Measurements from ENCODE around the gene ALX4.
A peak's percentile ranks its signal among the peaks of the same experiment; 100 is the strongest.

Gene ALX4

DNA sequence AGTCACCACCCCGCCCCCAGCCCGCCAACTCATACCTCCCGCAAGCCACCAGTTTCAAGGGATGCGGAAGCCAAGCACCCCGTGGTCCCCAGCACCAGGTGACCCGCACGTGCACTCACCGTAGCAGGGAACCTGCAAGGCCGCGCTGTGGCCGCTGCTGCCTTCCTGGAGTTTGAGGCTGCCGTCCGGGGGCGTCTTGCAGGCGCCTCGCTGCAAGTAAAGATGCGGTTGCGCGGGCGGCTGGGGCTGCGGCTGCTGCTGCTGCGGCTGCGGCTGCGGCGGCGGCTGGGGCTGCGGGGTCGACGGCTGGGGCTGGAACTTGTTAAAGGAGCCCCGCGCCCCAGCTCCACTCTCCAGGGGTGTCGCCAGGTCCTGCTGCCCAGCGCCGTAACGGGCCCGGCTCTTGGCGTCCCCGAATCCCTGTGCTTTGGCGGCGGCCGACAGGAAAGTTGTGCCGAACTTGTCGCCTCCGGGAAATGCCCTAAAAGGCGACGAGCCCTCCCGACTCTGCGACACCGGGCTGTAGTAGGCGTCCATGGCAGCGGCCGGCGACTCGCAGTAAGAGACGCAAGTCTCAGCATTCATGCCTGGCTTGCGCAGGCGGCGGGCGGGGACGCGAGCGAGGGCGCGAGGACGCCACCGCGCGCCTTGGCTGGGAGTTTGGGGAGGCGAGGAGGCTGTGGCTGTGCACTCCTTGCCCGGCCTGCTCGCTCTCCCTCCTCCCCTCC lies at the start of gene ALX4:
Gene ALX4, minus strand, starts transcription at position 662 of the 728 bp plus-strand sequence. Its CDS starts 77 bp downstream, at position 585.
- peak; percentile 82 for DNase-seq (ENCODE audit: low spot score)

DNA sequence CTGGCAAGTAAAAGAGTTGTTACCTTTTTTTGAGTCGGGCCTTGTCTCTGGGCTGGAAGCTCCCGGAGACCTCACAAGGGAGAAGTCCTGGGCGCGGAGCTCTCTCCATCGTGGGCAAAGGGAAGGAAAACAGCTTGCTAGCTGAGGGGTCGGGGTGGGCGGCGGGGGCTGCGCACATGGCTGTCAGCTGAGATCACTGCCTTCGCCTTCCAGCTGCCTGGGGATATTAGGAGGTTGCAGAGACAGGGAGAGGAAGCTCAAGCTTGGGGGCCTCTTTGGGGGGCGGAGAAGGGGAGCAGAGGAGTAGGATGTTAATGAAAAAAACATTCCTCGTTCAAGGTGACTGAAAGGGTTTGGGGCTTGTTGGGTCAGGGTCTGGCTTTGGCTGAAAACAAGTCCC lies 49.2 kb upstream of the ALX4 start:
- DNase-seq (ENCODE audit: low spot score), result no peak

DNA sequence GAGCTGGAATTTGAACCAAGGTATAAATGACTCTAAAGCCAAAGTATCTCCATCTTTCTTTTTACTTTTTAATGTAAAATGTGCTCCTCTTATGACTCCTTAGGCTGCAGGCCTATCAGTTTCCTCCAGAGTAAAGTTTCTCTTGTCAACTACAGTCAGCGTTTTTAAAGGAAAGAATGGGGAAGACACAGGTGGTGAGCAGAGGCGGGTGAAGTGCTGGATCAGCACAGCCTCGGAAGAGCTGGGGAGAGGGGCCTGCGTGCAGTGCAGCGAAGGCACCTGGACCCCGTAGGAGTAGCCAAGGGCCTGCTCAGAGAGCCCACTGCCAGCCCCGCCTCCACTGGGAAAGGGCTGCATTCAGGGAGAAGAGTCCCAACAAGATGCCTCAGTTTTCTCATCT lies 48.8 kb upstream of the ALX4 start:
- DNase-seq (ENCODE audit: low spot score), result no peak

DNA sequence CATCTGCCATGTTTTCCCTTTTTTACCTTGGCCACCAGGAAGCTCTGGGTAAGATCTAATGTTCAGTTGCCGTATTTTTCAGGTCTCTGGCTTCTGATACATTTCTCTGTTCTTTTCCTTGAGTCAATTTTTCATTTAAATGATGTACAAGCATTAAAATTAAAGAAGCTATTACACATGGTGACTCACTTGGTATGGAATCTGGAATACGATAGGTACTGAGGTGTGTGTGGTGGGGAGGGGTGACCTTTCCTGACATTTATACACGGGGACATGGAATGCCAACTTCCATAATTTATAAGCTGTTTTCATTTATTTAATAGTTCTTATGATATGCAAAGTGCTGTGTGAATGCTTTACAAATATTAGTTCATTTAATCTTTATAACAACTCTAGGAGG lies 47.8 kb upstream of the ALX4 start:
- DNase-seq (ENCODE audit: low spot score), result no peak

DNA sequence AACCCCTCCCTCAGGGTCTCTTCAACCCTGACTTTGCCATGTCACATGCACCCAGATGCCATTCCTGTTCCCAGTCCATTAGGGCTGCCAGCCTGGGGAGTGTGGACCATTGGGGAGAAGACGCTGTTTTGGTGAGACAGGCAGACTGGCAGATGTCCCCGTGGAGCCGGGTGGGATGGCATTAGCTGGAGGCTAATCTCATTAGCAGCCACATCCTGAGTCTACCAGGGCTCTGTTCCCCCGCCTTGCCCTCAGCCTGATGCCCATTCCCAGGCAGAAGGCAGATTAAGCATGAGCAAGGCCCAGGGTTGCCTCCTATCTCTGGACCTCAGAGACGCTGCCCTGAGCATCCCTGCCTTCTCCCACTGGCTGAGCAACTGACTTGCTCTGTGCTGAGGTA lies 46.4 kb upstream of the ALX4 start:
- no peak for DNase-seq (ENCODE audit: low spot score)

DNA sequence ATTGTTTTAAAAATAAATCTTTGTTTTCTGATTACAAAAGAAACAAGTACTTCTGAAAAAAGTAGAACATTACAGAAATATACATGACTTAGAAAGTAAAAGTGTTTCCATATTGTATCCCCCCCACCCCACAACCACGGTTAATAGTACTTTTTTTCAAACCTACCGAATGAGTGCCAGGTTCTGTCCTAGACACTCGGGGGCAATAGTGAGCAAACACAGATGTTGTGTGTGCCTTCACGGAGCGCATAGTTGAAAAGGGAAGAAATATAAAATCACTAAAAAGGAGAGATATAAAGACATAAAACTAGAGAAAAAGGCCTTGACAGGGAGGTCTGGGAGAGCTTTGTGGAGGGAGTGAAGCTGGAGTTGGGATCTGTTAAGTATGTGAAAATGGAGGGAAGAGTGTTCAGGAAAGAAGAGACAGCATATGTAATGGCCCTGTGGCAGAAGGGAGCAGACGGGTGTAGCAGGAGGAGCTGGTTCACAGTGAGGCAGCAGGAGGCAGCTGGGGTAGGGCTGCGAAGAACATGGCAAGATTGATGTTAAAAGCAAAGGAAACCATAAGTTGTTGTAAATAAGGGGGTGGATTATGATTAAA lies 42.1 kb upstream of the ALX4 start:
- DNase-seq (ENCODE audit: low spot score), result no peak

DNA sequence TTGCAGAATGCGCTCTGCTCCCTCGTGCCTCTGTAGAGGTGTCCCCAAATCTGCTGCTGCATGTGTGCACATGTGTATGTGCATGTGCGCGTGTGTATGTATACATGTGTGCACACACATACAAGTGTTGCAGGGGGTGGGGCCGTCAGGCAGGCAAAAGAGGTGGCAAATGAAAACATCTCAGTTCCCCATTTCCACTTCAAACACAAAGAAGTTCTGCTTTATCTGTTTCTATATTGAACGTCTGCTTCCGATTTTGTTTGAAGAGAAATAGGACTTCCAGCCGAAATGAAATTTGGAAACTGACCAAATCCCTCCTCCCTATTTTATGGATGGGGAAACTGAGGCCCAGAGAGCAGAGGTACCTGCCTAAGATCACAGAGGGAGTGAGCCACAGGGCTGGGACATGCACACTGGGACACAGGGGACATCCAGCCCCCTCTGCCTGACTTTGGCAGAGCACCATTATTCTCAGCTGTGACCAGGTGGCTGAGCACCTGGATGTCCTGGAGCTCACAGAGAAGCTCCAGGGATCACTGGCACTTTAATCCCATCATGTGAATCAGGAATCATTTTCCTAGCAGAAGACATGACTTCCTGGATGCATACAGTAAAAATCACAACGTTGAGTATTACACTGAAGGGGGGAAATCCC lies 41.2 kb upstream of the ALX4 start:
- no peak for DNase-seq (ENCODE audit: low spot score)

DNA sequence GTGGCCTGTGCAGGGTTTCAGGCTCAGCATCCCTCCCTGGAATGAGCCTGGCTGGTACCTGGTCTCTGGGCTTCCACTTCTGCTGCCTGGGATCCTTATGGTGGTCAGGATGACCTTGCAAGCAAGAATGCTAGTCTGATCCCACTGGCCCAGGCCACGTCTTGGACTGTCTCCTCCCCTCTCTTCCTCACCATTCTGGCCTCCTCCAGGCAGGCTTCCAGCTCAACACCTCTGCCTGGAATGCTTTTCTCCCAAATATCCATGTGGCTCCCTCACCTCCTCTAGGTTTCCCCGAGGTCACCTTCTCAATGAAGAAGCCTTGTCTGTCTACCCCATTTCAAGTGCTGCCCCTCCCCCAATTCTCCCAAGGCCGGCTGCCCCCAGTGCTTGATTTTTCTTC lies 39.4 kb upstream of the ALX4 start:
- DNase-seq (ENCODE audit: low spot score), result no peak

DNA sequence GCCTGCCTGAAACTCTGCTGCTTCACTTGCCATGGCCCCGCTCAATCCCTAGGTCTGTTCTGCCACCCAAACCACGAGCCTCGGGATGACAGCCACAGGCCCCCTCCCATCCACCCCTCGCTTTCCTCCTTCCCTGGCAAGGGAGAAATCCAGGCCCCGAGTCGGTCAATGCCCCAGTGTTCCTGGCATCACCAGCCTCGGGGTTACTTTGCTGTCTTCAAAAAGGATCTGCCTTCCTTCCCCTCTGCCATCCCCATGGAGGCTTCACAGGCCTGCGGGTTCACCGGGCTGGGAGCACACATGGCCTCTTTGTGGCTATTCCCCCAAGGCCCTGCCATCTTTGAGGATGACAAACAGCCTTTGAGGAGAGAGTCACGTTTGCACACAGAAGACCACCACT lies 38.8 kb upstream of the ALX4 start:
- no peak for DNase-seq (ENCODE audit: low spot score)

DNA sequence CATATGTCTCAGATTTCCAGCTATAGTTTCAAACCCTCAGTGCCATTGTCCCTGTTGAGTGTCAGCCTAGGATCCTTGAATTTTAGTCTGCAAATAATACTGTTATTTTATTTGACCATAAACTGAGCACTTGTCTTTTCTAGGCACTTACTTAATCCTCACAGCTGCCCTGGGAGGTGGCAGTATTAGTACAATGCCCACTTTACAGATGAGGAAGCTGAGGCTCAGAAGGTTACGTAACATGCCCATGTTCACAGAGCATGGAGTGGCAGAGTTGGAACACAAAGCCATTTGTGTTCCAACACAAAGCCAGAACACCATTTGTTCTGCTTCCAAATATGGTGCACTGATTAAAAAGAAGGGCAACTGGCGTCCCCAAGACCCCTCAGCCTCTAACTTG lies 38.2 kb upstream of the ALX4 start:
- DNase-seq (ENCODE audit: low spot score), result no peak

DNA sequence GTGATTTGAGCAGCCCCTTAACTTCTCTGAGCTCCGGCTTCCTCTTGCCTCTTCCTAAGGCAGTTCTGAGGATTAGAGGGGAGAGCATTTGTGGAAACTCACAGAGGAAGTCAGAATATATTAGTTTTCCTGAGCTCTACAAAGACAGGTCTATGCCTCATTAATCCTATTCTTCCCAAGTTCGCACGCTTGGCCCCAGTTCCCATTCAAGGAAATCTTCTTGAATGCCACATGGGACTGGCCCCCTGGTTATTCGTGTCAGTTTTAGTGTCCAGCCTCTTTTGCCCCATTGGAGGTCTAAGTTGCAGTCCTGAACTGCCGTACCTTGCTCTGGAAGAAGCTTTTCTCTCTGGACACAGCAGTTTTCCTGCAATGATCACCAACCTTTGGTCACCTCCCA lies 37.6 kb upstream of the ALX4 start:
- DNase-seq (ENCODE audit: low spot score), result no peak

DNA sequence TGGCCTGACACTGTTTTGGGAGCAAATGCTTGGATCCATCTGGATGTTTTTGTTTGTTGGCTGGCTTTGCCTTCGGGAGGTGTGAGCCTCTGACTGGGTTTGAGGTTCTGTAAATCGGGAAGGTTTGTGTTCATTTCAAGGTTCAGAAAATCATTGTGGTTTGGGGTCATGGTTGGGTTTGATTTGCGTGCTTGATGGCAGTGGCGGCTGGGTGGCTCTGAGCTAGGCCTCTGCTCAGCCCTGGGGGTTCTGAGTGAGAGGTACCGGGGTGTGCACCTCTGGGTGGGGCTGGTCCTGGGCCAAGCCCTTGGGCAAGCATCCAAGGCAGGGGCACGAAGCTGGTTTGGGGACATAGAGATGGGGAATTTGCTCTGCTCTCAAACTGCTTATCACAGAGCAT lies 37.0 kb upstream of the ALX4 start:
- DNase-seq (ENCODE audit: low spot score), result no peak

DNA sequence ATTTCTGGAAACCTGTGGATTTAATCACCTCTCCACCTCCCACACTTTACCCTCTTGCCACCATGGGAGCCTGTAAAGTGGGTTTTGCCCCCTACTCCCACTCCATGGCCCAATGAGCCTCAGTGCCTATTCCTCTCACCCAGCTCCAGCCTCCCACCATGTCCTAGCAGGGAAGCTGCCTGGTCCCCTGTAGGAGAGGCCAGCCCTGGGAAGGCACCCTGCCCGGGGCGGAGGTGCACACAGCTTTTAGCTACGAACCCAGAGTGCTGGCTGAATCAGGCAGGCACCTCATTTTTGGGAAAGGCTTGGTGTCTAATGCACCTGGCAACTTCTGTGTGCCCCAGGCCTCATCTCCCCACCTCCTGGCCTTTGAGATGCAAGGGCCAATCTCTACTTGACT lies 35.8 kb upstream of the ALX4 start:
- DNase-seq (ENCODE audit: low spot score), result no peak

DNA sequence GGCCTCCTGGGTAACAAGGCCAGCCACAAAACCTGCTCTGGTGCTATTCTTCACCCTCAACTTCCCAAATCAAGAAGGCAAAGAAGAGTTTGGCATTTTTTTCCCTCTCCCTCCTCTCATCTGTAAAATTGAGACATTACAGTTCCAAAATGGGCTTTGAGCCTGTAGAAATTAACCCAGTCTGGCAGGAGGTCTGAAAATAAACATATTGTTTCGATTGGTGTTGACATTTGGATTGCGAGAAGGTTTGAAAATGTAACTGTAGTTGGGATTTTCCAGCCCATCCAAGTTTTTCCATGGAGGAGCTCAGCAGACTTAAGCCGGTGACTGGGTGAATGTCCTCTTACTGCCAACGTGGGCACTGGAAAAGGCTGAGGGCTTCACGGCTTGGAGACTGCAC lies 35.0 kb upstream of the ALX4 start:
- no peak for DNase-seq (ENCODE audit: low spot score)

DNA sequence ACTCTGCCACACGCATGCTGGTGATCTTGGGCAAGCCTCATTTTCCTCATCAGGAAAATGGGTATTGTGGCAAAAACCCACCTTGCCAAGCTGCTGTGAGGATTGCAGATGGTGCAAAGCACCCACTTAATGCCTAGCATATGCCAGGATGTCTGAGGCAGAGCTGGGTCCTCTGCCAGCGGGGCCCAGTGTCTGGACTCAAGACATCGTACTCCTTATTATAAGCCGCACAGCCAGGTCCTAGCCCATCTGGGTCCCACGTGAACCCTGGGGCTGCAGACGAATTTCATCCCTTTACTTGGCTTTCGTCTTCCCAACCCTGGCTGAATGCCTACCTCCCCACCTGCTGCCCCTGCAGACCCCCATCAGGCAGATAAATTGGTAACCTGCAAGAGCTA lies 34.5 kb upstream of the ALX4 start:
- no peak for DNase-seq (ENCODE audit: low spot score)

DNA sequence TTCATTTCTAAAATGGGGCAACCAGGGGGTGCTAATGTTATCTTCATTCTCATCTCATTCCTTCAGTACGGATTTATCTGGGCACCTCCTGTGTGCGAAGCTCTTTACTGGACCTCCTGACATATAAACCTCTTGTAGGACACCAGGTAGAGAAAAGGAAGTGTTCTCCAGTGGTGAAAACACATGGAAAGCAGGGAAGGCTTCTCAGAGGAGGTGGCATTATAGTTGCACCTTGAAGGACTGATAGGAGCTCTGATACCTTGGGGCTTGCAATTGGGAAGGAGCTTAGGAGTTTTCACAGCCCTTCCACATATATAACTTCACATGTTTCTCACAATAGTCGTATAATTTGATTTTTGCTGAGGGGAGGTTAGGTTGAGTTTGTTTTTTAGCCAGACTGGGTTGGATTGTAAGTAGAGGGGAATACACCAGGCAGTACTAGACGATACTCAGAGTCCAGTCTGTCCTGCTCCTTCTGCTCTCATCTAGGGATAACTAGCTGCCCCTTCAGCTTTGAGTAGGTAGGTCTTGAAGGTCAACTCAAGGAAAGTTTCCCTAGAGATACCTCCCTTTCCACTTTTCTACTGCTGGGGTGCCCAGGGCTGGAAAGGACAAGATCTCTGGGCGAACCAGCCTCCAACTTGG lies 34.0 kb upstream of the ALX4 start:
- no peak for DNase-seq (ENCODE audit: low spot score)

DNA sequence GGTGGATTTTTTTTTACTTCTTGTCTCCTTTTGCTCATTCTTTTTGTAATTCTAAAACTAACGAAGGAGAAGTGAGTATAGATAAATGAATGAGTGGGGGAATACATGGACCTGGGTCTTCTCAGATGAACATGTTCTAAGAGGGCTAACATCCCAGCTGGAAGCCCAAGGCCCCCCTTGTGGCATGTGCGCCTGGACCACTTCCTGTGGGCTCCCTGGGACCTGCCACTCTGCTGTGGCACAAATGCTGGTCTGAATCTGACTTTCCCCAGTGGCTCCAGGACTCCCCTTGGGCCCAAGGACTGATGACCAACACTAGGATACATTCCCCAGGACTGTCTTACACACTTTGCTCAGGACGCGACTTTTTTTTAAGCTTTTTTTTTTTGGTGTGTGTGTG lies 32.7 kb upstream of the ALX4 start:
- DNase-seq (ENCODE audit: low spot score), result no peak

DNA sequence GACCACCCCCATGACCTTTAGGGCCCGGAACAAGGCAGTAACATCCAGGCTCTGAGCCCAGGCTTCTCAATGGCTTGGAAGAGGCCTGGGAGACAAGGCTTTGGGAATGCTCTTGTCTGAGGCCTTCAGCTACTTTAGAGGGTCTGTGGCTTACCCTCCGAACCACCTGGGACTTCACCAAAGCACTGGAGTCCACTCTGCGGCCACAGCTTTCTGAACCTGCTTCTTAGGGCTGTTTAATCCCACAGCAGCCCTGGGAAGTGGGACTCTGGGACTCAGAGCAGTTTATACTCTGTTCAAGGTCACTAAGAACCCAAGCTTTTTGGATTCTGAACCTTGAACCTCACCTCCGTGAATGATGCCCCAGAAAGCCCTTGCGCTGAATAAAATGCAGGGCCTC lies 30.7 kb upstream of the ALX4 start:
- no peak for DNase-seq (ENCODE audit: low spot score)

DNA sequence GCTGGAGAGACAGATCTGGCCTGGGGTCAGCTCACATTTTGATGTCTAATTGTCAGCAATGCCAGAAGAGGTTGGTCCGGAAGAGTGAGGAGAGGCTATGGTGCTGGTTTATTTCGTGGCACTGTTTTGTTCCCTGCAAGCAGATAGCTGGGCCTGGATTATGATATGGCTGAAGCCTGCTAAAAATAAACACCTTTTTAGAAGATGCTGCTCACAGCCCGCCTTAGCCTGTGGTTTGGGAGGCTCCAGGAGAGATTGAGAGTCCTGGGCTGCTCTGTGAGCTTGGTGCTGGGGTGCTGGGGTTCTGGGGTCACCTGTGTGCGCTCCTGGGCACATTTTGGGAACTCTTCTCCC lies 29.6 kb upstream of the ALX4 start:
- no peak for DNase-seq (ENCODE audit: low spot score)

DNA sequence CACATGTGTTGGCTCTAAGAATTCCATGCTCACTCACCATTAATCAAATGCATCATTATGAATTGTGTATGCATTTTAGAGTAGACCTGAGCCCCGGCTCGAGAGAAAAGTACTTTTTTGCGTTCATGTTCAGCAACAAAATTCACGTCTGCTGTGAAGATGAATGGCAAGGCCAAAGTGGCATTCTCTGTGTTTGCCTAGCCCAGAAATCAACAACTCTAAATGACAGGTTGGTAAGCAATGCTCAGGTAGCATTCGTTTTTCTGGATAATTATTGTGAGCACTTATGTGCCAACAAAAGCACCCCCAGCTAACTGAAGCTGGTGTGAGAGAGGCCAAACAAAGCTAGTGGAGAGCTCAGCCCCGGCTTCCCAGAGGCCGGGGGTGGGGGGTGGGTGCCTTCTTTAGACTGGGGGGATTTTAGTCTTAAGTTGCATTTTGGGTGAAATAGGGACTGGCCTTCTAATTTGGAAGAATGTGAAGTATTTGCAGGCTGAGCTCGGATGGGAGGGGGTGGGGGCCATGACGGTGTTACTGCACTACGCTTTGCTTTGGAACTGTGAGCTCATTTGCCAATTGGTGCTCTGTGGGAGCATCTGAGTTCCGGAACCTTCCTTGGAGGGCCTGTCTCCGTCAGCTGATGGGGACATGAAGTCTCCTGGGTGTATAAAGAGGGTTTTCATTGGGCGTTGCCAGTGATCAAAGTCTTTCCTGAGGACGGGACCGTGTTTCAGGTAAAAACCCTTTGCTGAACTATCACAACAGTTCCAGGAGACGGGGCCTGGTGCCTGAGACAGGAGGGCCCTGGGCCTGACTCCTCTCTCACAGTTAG lies 29.0 kb upstream of the ALX4 start:
- DNase-seq (ENCODE audit: low spot score), result no peak

DNA sequence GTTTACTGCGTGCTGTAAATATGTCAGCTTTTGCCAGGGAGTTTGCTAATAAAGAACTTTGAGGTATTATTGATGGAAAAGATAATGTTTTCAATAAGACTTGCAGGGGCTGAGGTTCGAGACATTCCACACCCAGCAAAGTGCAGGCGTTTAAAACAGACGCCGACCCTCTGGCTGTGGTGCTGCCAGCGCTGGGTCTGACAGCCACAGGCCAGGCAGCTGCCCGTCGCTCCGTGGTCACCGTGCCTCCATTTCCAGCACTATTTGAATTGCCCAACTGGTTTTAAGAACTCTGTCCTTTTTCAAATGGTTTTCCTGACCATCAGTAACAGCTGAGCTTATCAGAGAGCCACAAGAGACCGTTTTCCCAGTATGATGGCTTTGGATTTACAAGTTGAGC lies 28.1 kb upstream of the ALX4 start:
- no peak for DNase-seq (ENCODE audit: low spot score)

DNA sequence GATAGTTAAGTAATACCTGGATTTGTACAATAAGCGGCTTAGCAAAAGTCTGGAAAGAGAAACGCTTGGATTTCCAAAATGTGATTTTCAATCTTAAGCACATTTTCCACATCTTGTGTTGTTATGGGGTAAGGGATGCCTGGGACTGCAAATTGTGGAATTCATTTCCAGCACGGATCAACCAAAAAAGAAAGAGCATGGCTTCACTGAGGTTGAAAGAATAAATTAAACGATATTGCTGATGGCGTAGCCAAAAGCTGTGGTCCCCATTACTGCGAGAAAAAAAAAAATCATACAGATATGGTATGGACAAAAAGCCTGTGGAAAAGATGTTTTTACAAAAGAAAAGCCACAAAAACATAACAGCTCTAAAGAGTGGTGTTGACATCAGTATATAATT lies 26.0 kb upstream of the ALX4 start:
- no peak for DNase-seq (ENCODE audit: low spot score)

All from left forelimb (tissue), 1 donor.